ENCODE data around the gene SLC34A3.

The SLC34A3 gene

GRCh38 chr9:137263506-137263905, 32.8 kb downstream of the SLC34A3 start:
- no peak for FAIRE-seq

GRCh38 chr9:137264067-137264466, 33.4 kb downstream of the SLC34A3 start:
- no peak for FAIRE-seq

GRCh38 chr9:137265496-137266161, 34.9 kb downstream of the SLC34A3 start:
- no peak for FAIRE-seq

DNA sequence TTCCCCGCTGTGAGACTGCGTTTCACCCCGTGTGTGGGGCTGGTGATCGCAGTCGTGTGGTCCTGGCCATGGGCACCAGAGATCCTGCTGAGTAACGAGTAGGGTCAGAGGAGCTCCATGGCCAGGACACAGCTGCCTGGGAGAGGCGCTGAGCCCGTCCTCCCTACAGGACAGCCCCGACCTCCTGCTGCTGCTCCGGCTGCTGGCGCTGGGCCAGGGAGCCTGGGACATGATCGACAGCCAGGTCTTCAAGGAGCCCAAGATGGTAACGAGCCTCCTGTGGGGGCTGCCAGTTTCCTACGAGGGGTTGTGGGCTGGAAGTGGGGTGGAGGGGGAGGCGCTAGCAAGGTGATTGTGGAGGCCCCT, 35.4 kb downstream of the SLC34A3 start:
- no peak for FAIRE-seq

GRCh38 chr9:137266585-137267453, 36.1 kb downstream of the SLC34A3 start:
- no peak for FAIRE-seq

DNA sequence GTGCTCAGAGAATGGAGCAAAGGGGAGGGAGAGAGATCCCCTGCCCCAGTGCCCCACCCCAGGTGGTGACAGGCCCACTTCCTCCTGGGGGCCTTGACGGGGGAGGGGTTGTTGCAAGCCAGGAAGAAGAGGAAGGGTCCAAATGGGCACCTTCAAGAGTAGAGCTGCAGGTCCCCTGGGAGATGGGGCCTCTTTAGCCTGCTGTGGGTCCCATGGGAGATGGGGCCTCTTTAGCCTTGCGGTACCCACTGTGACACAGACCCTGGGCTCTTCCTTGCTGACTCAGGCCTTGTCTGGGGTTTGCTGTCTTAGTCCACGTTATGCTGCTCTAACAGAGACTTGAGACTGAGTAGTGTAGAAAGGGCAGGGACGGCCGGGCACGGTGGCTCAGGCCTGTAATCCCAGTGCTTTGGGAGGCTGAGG, 37.2 kb downstream of the SLC34A3 start:
- no peak for FAIRE-seq

GRCh38 chr9:137268538-137269201, 38.0 kb downstream of the SLC34A3 start:
- FAIRE-seq, result no peak

DNA sequence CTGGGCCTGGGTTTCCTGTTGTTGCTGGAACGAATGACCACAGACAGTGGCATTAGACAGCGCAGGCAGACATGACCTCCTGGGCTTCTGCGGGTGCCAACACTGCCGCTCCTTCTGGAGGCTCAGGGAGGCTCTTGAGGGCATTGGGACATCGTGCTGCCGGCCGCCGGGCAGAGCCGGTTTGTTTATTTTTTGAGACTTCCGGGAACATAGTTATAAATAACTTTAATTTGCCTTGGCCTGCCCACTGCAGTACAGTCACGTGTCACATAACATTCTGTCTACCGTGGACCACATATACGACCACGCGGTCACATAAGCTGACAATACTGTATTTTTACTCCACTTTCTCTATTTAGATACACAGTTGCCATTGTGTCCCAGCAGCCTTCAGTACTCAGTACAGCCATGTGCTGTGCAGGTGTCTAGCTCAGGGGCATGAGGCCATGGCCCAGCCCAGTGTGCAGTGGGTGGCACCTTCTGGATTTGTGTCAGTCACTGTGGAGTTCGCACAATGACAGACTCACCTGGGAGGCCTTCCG, 38.6 kb downstream of the SLC34A3 start:
- no peak for FAIRE-seq

- no peak for FAIRE-seq
These were observed 40.4 kb downstream of the SLC34A3 start for GRCh38 chr9:137270929-137271695.

DNA sequence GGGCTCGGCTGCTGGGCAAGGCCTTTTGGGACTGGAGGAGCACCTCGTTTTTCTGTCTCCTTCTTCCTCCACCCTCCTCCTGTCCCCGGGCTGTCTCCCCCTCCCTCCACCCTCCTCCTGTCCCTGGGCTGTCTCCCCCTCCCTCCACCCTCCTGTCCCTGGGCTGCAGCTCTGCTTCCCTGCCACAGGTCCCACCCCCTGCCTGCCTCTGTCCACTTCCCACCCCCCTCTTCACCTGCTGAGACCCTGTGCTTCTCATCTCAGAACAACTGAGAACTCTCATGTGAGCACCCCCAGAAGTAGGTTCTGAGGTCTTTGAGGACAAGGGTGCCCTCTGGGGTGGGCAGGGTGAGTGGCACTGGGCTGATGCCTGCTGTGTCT, 41.0 kb downstream of the SLC34A3 start:
- FAIRE-seq, result no peak

GRCh38 chr9:137272241-137273094, 41.8 kb downstream of the SLC34A3 start:
- FAIRE-seq, result no peak

DNA sequence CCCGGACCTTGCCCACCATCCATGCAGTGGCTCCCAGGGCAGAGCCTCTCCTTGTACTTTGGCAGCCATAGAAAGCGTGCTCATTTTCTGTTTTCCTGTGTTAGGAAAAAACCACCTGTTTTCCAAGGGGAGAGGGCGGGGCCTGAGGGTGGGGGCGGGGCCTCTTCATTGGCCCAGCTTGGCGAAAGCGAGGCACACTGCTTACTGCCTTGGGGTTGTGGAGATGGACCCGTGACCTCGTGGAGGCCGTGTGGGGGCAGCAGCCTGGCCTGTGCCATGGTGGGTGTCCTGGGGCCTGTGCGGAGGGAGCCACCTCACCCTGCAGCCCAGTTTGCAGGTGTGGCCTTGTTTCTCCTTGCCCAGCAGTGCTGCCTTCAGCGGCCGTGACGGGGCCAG, 42.4 kb downstream of the SLC34A3 start:
- FAIRE-seq, result no peak

- FAIRE-seq, result no peak
These were observed 43.1 kb downstream of the SLC34A3 start for GRCh38 chr9:137273611-137274320.

DNA sequence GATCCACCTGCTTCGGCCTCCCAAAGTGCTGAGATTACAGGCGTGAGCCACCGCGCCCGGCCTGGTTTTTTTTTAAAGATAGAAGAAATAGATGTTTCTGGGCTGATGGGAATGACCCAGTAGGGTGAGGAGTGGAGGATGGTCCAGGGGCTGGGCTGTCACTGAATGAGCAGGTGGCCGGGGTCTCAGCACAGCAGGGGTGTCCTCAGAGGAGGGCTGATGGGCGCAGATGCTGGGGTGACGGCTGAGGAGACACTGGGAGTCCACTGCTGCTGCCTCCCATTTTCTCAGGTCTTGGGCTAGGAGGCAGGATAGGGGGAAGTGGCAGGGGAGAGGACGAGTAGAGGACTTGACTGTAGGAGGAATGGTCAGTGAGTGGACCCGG, 44.5 kb downstream of the SLC34A3 start:
- no peak for FAIRE-seq

DNA sequence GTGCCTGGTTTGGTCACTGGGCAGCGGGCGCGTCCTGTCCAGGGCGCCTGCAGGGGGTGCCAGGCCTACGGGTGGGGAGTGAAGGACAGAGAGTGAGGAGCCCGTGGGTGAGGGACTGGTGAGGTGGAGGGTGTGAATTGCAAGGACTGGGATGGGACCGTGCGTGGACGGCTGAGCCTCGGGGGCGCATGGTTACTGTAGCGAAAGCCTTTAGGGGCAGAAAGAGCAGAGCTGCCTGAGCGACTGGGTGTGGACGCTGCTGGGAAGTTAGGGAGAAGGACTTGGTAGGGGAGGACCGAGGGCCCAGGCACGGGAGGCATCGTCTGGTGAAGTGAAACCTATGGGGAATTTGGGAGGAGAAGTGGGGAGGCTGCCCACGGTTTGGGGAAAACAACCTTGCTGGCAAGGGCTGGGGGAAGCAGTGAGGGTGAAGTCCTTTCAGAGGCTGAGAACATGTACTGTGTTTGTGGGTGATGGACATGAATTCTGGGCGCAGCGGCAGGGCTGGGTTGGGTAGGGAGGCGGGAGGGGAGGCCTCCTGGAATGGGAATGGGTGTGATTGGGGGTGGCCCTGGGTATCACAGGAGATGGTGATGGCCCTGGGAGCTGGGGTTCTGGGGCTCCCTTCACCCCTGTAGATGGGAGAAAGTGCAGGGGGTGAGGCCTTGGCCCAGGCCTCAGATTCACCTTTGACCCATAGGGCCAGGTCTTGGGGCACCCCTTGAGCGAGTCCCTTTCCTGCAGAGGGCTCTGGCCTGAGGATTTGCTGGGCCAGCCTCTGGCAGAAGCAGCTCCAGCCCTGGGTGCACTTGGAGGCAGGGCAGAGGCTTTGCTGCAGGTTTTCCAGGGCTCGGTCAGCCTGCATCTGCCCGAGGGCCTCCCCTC, 45.1 kb downstream of the SLC34A3 start:
- FAIRE-seq, result no peak

GRCh38 chr9:137276473-137277328, 46.0 kb downstream of the SLC34A3 start:
- no peak for FAIRE-seq

- FAIRE-seq, result no peak
These were observed 46.8 kb downstream of the SLC34A3 start, which contains the start of gene TOR4A for GRCh38 chr9:137277329-137278041. Gene TOR4A (plus strand): TSS chr9:137277726. CDS start chr9:137278690, 964 bp downstream.

- FAIRE-seq, result no peak
These were observed 47.5 kb downstream of the SLC34A3 start for GRCh38 chr9:137278061-137278701.

All from endometrium (tissue), 2 donors.